ENCODE measurements around the gene RABGGTA. TPM values are rescaled to one million over a fixed set of nuclear protein-coding genes. Genes with fewer than 3 reads are reported as not detected.

The RABGGTA gene
- total and polyA plus RNA-seq, 8 donors, result 20.2 to 53.3 (median 26.3) TPM

- ATAC-seq, result no peak
- no peak overlapping the region for H3K4me3 ChIP-seq
- no peak for DNase-seq
- intact Hi-C loops (cut with DNase I), result no loop called here
- H3K9me3 ChIP-seq, result no peaks in the 10 kb centered on the region
- H3K27me3 ChIP-seq, result no peaks in the 10 kb centered on the region
- H3K4me1 ChIP-seq, result no peaks in the 10 kb centered on the region
- no peak overlapping the region for H3K27ac ChIP-seq
- H3K36me3 ChIP-seq, result peaks cover 0 to 40% of the 10 kb centered on the region in 2 donors
- TF ChIP-seq CTCF (IDR thresholded peaks at IDR 0.05), result no peak
These were observed 7.5 kb downstream of the RABGGTA start for GRCh38 chr14:24263848-24264247.

GRCh38 chr14:24262821-24263733 is 8.3 kb downstream of the RABGGTA start, which contains the start of gene TGM1:
TSS of gene TGM1 (minus strand) at chr14:24263177. CDS start at chr14:24262352, 825 bp downstream.
- Histone ChIP-seq H3K36me3 (peaks cover 0 to 34% of the 10 kb centered on the region in 2 donors), H3K4me3 (no peak within 1 kb of the TSS), H3K9me3 (no peaks in the 10 kb centered on the region), H3K27me3 (no peaks in the 10 kb centered on the region), H3K27ac (no peak within 1 kb of the TSS), H3K4me1 (no peaks in the 10 kb centered on the region)
- TF ChIP-seq CTCF (IDR thresholded peaks at IDR 0.05), result no peak
- intact Hi-C loops (cut with DNase I), result no loop called here
- no peak for ATAC-seq
- DNase-seq, result no peak

GRCh38 chr14:24261969-24262327 is 9.4 kb downstream of the RABGGTA start:
- H3K27ac ChIP-seq, result no peak overlapping the region
- TF ChIP-seq CTCF (IDR thresholded peaks at IDR 0.05), result no peak
- no peak for DNase-seq
- intact Hi-C loops (cut with DNase I), result no loop called here
- peaks cover 0 to 25% of the 10 kb centered on the region in 2 donors for H3K36me3 ChIP-seq
- H3K27me3 ChIP-seq, result no peaks in the 10 kb centered on the region
- no peak overlapping the region for H3K4me3 ChIP-seq
- no peaks in the 10 kb centered on the region for H3K9me3 ChIP-seq
- H3K4me1 ChIP-seq, result no peaks in the 10 kb centered on the region
- no peak for ATAC-seq

GRCh38 chr14:24261256-24261968 is 10.0 kb downstream of the RABGGTA start:
- DNase-seq, result no peak
- H3K9me3 ChIP-seq, result no peaks in the 10 kb centered on the region
- no peak overlapping the region for H3K27ac ChIP-seq
- no peak for ATAC-seq
- H3K27me3 ChIP-seq, result no peaks in the 10 kb centered on the region
- no peak overlapping the region for H3K4me3 ChIP-seq
- intact Hi-C loops (cut with DNase I), result no loop called here
- TF ChIP-seq CTCF (IDR thresholded peaks at IDR 0.05), result no peak
- no peaks in the 10 kb centered on the region for H3K4me1 ChIP-seq
- H3K36me3 ChIP-seq, result peaks cover 0 to 19% of the 10 kb centered on the region in 2 donors

- intact Hi-C loops (cut with DNase I), result no loop called here
- DNase-seq (no peak), ATAC-seq (no peak)
- no peak for TF ChIP-seq CTCF (IDR thresholded peaks at IDR 0.05)
- H3K27me3 ChIP-seq, result no peaks in the 10 kb centered on the region
- H3K36me3 ChIP-seq, result peaks cover 0 to 14% of the 10 kb centered on the region in 2 donors
- H3K4me3 ChIP-seq, result no peak overlapping the region
- no peak overlapping the region for H3K27ac ChIP-seq
- H3K4me1 ChIP-seq, result no peaks in the 10 kb centered on the region
- no peaks in the 10 kb centered on the region for H3K9me3 ChIP-seq
These were observed 10.6 kb downstream of the RABGGTA start for GRCh38 chr14:24260780-24261157.
